GM12875 (cell line): ENCODE results near the gene ATP8A2.
"Not testable (repeated sequence)": the region's sequence is repeated elsewhere in the genome, so short reads cannot be mapped to it uniquely, and the experiment has no call there.

Experiments used
- H3K4me3 ChIP-seq: one replicate; pipeline ENCODE4 v1.5.1; 2011; ENCODE audit warnings: low read depth, low read length, control low read depth
- CTCF ChIP-seq: IDR thresholded peaks from 2 replicates; pipeline ENCODE4 v1.5.1; 2011; ENCODE audit warnings: low read depth, mild to moderate bottlenecking, control low read depth, inconsistent platforms, low read length, moderate library complexity, borderline replicate concordance; ENCODE audit not compliant: insufficient read depth

The ATP8A2 gene

GRCh38 chr13:25768838-25769237, 397.1 kb downstream of the ATP8A2 start:
- no peak overlapping the region for H3K4me3 ChIP-seq
- TF ChIP-seq CTCF, result no peak

DNA sequence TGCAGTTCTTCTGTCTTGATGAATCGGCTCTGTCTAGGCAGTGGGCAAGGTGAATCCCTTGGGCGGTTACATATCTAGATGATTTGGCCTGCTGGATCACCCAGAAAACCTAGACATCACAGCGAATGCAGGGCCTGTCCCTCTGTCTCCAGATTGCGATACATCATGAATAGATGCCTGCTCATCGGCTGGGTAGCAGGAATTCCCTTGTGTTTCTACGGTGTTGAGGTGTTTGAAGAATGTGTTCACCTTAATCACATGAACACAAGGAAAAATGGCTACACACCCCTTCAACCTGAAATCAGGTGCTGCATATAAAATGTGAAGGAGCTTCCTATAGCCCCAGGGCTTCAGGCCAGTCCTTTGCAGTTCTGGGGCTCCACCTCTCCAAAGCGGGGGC, 398.8 kb downstream of the ATP8A2 start:
- TF ChIP-seq CTCF, result no peak
- no peak overlapping the region for H3K4me3 ChIP-seq

DNA sequence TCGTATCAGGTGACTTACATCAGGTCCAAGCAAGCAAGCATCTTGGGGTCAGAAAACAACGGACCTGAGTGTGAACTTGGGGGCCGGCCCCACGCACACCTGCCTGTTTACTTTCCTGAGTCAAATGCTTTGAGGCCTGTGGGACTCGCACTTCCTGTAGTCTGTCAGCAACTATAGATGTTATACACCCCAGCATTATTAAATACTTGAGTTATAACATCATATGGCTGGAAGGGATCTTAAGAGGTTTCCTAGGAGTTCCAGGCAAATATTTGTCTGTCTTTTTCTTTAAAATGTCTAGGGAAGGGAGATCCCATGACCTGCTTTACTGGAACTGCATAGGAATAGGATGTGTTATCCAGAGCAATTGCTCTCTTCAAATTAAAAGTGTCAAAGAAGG, 399.4 kb downstream of the ATP8A2 start:
- H3K4me3 ChIP-seq, result no peak overlapping the region
- no peak for TF ChIP-seq CTCF

- H3K4me3 ChIP-seq, result no peak overlapping the region
- no peak for TF ChIP-seq CTCF
These were observed 400.1 kb downstream of the ATP8A2 start for GRCh38 chr13:25771641-25772478.

- H3K4me3 ChIP-seq, result not testable (repeated sequence)
These were observed 400.8 kb downstream of the ATP8A2 start for GRCh38 chr13:25772534-25772933.

DNA sequence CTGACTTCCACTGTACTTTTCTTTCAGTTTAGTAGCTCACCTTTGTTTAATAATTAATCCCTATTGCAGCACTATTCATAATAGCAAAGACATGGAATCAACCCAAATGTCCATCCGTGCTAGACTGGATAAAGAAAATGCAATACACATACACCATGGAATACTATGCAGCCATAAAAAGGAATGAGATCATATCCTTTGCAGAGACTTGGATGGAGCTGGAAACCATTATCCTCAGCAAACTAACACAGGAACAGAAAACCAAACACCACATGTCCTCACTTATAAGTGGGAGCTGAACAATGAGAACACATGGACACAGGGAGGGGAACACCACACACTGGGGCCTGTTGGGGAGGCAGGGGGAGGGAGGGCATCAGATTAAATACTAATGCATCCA, 402.3 kb downstream of the ATP8A2 start:
- H3K4me3 ChIP-seq, result not testable (repeated sequence)

- no peak for TF ChIP-seq CTCF
These were observed 403.5 kb downstream of the ATP8A2 start for GRCh38 chr13:25775275-25775674.

DNA sequence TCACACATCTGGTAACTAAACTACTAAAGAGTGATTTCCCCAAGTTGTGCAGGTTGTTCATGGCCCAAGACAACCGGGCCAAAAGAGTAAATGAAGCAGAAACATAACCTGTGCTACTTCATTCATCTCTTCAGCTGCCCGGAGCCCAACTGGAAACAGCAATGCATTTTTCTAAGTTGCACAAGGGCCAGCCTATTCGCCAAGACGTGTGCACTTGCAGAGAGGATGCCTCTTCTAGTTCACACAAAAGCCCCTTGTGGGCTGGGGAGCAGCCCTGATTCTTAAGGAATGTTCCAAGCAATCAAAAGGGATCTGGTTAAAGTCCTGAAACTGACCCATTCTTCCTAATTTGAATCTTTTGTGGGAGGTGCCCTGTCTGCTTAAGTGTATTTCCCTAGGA, 404.2 kb downstream of the ATP8A2 start:
- no peak overlapping the region for H3K4me3 ChIP-seq
- TF ChIP-seq CTCF, result no peak

More at GRCh38 chr13:25775275-25775674, 403.5 kb downstream of the ATP8A2 start:
- no peak overlapping the region for H3K4me3 ChIP-seq
